ENCODE data around the gene USE1.

GRCh38 chr19:17262557-17262956 lies 47.4 kb downstream of the USE1 start:
- TF ChIP-seq, protein P1, sequence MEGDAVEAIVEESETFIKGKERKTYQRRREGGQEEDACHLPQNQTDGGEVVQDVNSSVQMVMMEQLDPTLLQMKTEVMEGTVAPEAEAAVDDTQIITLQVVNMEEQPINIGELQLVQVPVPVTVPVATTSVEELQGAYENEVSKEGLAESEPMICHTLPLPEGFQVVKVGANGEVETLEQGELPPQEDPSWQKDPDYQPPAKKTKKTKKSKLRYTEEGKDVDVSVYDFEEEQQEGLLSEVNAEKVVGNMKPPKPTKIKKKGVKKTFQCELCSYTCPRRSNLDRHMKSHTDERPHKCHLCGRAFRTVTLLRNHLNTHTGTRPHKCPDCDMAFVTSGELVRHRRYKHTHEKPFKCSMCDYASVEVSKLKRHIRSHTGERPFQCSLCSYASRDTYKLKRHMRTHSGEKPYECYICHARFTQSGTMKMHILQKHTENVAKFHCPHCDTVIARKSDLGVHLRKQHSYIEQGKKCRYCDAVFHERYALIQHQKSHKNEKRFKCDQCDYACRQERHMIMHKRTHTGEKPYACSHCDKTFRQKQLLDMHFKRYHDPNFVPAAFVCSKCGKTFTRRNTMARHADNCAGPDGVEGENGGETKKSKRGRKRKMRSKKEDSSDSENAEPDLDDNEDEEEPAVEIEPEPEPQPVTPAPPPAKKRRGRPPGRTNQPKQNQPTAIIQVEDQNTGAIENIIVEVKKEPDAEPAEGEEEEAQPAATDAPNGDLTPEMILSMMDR (IDR thresholded peaks at IDR 0.05) = no peak
- TF ChIP-seq POLR2A (IDR thresholded peaks at IDR 0.05) = no peak
